H9 (cell line): ENCODE data around the gene TGFA. TPM values are rescaled to one million over a fixed set of nuclear protein-coding genes. Genes with fewer than 3 reads are reported as not detected.

Source experiments
- DNase-seq: peaks from one replicate; pipeline ENCODE4 v3.0.0-alpha.2; 2017
- H2AFZ ChIP-seq: one replicate; pipeline ENCODE4 v1.6.1; 2013; ENCODE audit warnings: mild to moderate bottlenecking, low read length, control low read depth, moderate library complexity
- H2AK5ac ChIP-seq: 2 replicates; pipeline ENCODE4 v1.6.1; 2013; ENCODE audit warnings: low read length, control low read depth, mixed read lengths; ENCODE audit not compliant: insufficient read length
- H2BK120ac ChIP-seq: one replicate; pipeline ENCODE4 v1.6.1; 2013; ENCODE audit warnings: low read depth, mild to moderate bottlenecking, low read length, control low read depth, inconsistent platforms; ENCODE audit not compliant: poor library complexity, severe bottlenecking
- H2BK12ac ChIP-seq: 2 replicates; pipeline ENCODE4 v1.6.1; 2013; ENCODE audit warnings: low read length, control low read depth, mixed read lengths, low read depth; ENCODE audit not compliant: insufficient read length
- H2BK15ac ChIP-seq: 2 replicates; pipeline ENCODE4 v1.6.1; 2013; ENCODE audit warnings: low read depth, low read length, control low read depth
- H2BK20ac ChIP-seq: one replicate; pipeline ENCODE4 v1.6.1; 2013; ENCODE audit warnings: low read depth, mild to moderate bottlenecking, low read length, control low read depth, inconsistent platforms; ENCODE audit not compliant: poor library complexity, severe bottlenecking
- H2BK5ac ChIP-seq: 2 replicates; pipeline ENCODE4 v1.6.1; 2013; ENCODE audit warnings: low read length, control low read depth, mixed read lengths; ENCODE audit not compliant: insufficient read length
- H3K14ac ChIP-seq: 2 replicates; pipeline ENCODE4 v1.6.1; 2013; ENCODE audit warnings: low read length, control low read depth; ENCODE audit not compliant: insufficient read depth
- H3K18ac ChIP-seq: 2 replicates; pipeline ENCODE4 v1.6.1; 2013; ENCODE audit warnings: low read depth, mild to moderate bottlenecking, mixed read lengths, low read length, control low read depth; ENCODE audit not compliant: insufficient read length
- H3K23ac ChIP-seq: 2 replicates; pipeline ENCODE4 v1.6.1; 2013; ENCODE audit warnings: low read length, control low read depth, mixed read lengths, low read depth; ENCODE audit not compliant: insufficient read length
- H3K23me2 ChIP-seq: 2 replicates; pipeline ENCODE4 v1.6.1; 2013; ENCODE audit warnings: low read depth, mild to moderate bottlenecking, mixed read lengths, low read length, control low read depth; ENCODE audit not compliant: insufficient read length, poor library complexity, severe bottlenecking
- H3K27ac ChIP-seq: 2 replicates; pipeline ENCODE4 v1.5.1; 2013; ENCODE audit warnings: low read length, control low read depth, mixed read lengths, low read depth; ENCODE audit not compliant: insufficient read length
- H3K27me3 ChIP-seq: 2 replicates; pipeline ENCODE4 v1.6.1; 2013; ENCODE audit warnings: low read length, control low read depth, inconsistent platforms; ENCODE audit not compliant: insufficient read depth
- H3K4ac ChIP-seq: 2 replicates; pipeline ENCODE4 v1.6.1; 2013; ENCODE audit warnings: low read depth, mild to moderate bottlenecking, control low read depth, inconsistent platforms, low read length, moderate library complexity
- H3K4me1 ChIP-seq: 2 replicates; pipeline ENCODE4 v1.6.1; 2013; ENCODE audit warnings: low read length, control low read depth, inconsistent platforms; ENCODE audit not compliant: insufficient read depth
- H3K4me2 ChIP-seq: 2 replicates; pipeline ENCODE4 v1.6.1; 2013; ENCODE audit warnings: low read length, control low read depth, mixed read lengths; ENCODE audit not compliant: insufficient read length, insufficient read depth
- H3K56ac ChIP-seq: 2 replicates; pipeline ENCODE4 v1.6.1; 2013; ENCODE audit warnings: low read depth, mild to moderate bottlenecking, mixed read lengths, low read length, control low read depth; ENCODE audit not compliant: insufficient read length
- H3K79me1 ChIP-seq: 2 replicates; pipeline ENCODE4 v1.6.1; 2013; ENCODE audit warnings: low read depth, mild to moderate bottlenecking, moderate library complexity, low read length, control low read depth, inconsistent platforms; ENCODE audit not compliant: insufficient read depth, poor library complexity, severe bottlenecking
- H3K79me2 ChIP-seq: 2 replicates; pipeline ENCODE4 v1.6.1; 2013; ENCODE audit warnings: low read length, control low read depth, inconsistent platforms; ENCODE audit not compliant: insufficient read depth
- H3K9ac ChIP-seq: 2 replicates; pipeline ENCODE4 v1.6.1; 2013; ENCODE audit warnings: low read length, control low read depth, mixed read lengths; ENCODE audit not compliant: insufficient read length; ENCODE audit errors: extremely low read depth
- H3K9me3 ChIP-seq: one replicate; pipeline ENCODE4 v1.6.1; 2013; ENCODE audit warnings: low read depth, low read length, inconsistent platforms; ENCODE audit not compliant: control insufficient read depth
- H3T11ph ChIP-seq: one replicate; pipeline ENCODE4 v1.6.1; 2013; ENCODE audit warnings: mild to moderate bottlenecking, low read length, control low read depth, inconsistent platforms
- H4K20me1 ChIP-seq: one replicate; pipeline ENCODE4 v1.6.1; 2013; ENCODE audit not compliant: control insufficient read depth, insufficient read length, insufficient read depth
- H4K5ac ChIP-seq: 2 replicates; pipeline ENCODE4 v1.6.1; 2013; ENCODE audit warnings: low read depth, mild to moderate bottlenecking, mixed read lengths, low read length, control low read depth; ENCODE audit not compliant: insufficient read length
- H4K8ac ChIP-seq: replicated peaks from 2 replicates; pipeline ENCODE4 v1.6.1; 2013; ENCODE audit warnings: low read length, control low read depth, mixed read lengths, low read depth; ENCODE audit not compliant: insufficient read length
- H4K91ac ChIP-seq: 2 replicates; pipeline ENCODE4 v1.6.1; 2013; ENCODE audit warnings: low read depth, mild to moderate bottlenecking, moderate library complexity, mixed read lengths, low read length, control low read depth; ENCODE audit not compliant: insufficient read length
- H3K27ac Mint-ChIP-seq, 3 experiments: 2 replicates in 2 of 3; 3 replicates in 1 of 3; pipeline ENCODE4 v1.8.0; 2020 to 2021; ENCODE audit warnings: mixed read lengths in 3 of 3, mild to moderate bottlenecking in 1 of 3, moderate library complexity in 1 of 3
- H3K27me3 Mint-ChIP-seq: 2 replicates; pipeline ENCODE4 v1.8.0; 2021; ENCODE audit warnings: low read depth, mild to moderate bottlenecking, moderate library complexity, mixed read lengths
- H3K36me3 Mint-ChIP-seq, 3 experiments: 2 replicates in 2 of 3; 3 replicates in 1 of 3; pipeline ENCODE4 v1.8.0; 2020 to 2021; ENCODE audit warnings: low read depth in 3 of 3, mixed read lengths in 3 of 3; ENCODE audit not compliant: insufficient read depth in 1 of 3
- H3K4me1 Mint-ChIP-seq, 2 experiments: 2 replicates each; pipeline ENCODE4 v1.8.0; 2020; ENCODE audit warnings: mixed read lengths in 2 of 2
- H3K4me3 Mint-ChIP-seq, 2 experiments: 2 replicates in 1 of 2; 3 replicates in 1 of 2; pipeline ENCODE4 v1.8.0; 2020 to 2021; ENCODE audit warnings: mild to moderate bottlenecking in 2 of 2, mixed read lengths in 2 of 2, moderate library complexity in 1 of 2
- H3K9me3 Mint-ChIP-seq, 2 experiments: 2 replicates in 1 of 2; 3 replicates in 1 of 2; pipeline ENCODE4 v1.8.0; 2020; ENCODE audit warnings: mild to moderate bottlenecking in 2 of 2, mixed read lengths in 2 of 2, moderate library complexity in 1 of 2
- WGBS: extraction: QIAGEN DNeasy Blood & Tissue Kit; methylation state at CpG from one replicate; pipeline ENCODE4 v1.1.7; 2013; ENCODE audit warnings: missing lambda C conversion rate, low lambda C conversion rate, mixed read lengths; ENCODE audit not compliant: insufficient read length; ENCODE audit errors: extremely low coverage; 5-methylcytosine and 5-hydroxymethylcytosine counted together
- total RNA-seq: library from RNA; stranded (reverse); gene quantifications from 2 replicates; pipeline ENCODE4 v1.2.1, GENCODE V29; 2021
- TF ChIP-seq, protein P1 (sequence below): fragments of 200-600 bp; sonication (generic); conservative IDR thresholded peaks from 3 replicates; pipeline ENCODE4 v1.8.0; 2021; ENCODE audit warnings: antibody characterized with exemption, mild to moderate bottlenecking

TGFA gene
- total RNA-seq, 1 experiment from 2014 or later = 3.3 TPM

DNA sequence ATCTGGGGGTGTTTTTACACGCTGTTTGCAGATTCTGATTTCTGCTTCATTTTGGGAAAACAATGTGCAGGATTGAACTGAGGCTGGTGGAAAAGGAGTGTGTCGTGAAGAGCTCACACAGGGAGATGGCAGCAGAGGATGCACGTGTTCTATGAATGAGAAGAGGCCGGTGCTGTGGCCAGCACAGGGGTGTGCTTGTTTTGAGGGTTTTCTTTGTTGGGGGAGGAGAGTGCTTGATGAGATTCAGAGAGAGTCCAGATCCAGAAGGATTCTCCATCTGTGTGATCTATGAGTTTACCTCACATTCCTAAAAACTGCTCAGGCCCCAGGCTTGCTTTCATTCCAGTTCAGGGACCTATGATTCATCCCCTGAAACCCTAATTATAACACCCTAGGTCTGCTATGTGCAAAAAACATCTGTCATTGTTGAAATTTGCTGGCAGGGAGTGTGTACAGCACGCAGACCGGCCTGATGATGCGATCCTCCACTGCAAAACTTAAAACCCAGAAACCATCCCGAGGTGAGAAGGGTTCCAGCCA lies 12.1 kb downstream of the TGFA start:
- Histone ChIP-seq H4K20me1 (no peaks in the 10 kb centered on the region), H4K8ac (no peak overlapping the region), H3K23ac (no peak overlapping the region), H2BK5ac (no peak overlapping the region), H3K27me3 (no peaks in the 10 kb centered on the region), H3K18ac (no peak overlapping the region), H2BK12ac (no peak overlapping the region), H3K56ac (no peak overlapping the region), H3K79me1 (no peaks in the 10 kb centered on the region), H3K79me2 (no peaks in the 10 kb centered on the region), H3K23me2 (no peaks in the 10 kb centered on the region), H4K91ac (no peak overlapping the region), H2AFZ (no peak overlapping the region), H3K9me3 (no peaks in the 10 kb centered on the region), H2BK15ac (no peak overlapping the region), H3K9ac (no peak overlapping the region), H2AK5ac (no peak overlapping the region), H4K5ac (no peak overlapping the region), H3K4ac (no peak overlapping the region), H3K27ac (no peak overlapping the region), H3K4me1 (no peaks in the 10 kb centered on the region), H3T11ph (no peak overlapping the region), H2BK120ac (no peak overlapping the region), H3K4me2 (no peak overlapping the region), H2BK20ac (no peak overlapping the region), H3K14ac (no peak overlapping the region)
- no CpG with 5 or more reads among the region's 8 CpGs for WGBS
- Mint-ChIP-seq H3K27ac (no peak overlapping the region), H3K27me3 (no peaks in the 10 kb centered on the region), H3K36me3 (peaks cover 0 to 5% (median 0%) of the 10 kb centered on the region in 3 experiments; a peak in 3 of 7 replicates), H3K4me3 (no peak overlapping the region), H3K9me3 (no peaks in the 10 kb centered on the region), H3K4me1 (peaks cover 0 to 3% of the 10 kb centered on the region in 2 experiments; a peak in 2 of 4 replicates)
- TF ChIP-seq, protein P1, sequence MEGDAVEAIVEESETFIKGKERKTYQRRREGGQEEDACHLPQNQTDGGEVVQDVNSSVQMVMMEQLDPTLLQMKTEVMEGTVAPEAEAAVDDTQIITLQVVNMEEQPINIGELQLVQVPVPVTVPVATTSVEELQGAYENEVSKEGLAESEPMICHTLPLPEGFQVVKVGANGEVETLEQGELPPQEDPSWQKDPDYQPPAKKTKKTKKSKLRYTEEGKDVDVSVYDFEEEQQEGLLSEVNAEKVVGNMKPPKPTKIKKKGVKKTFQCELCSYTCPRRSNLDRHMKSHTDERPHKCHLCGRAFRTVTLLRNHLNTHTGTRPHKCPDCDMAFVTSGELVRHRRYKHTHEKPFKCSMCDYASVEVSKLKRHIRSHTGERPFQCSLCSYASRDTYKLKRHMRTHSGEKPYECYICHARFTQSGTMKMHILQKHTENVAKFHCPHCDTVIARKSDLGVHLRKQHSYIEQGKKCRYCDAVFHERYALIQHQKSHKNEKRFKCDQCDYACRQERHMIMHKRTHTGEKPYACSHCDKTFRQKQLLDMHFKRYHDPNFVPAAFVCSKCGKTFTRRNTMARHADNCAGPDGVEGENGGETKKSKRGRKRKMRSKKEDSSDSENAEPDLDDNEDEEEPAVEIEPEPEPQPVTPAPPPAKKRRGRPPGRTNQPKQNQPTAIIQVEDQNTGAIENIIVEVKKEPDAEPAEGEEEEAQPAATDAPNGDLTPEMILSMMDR = no peak
- DNase-seq = no peak
